HG02970 (cell line): ENCODE data around the gene CDK16.
"Not testable (repeated sequence)": the region's sequence is repeated elsewhere in the genome, so short reads cannot be mapped to it uniquely, and the experiment has no call there.

ENCODE experiments used
- ATAC-seq: cut with Tn5 transposase; IDR thresholded peaks from one replicate; pipeline ENCODE4 v1.9.1; 2021; ENCODE audit warnings: mild to moderate bottlenecking, moderate library complexity, moderate number of reproducible peaks; ENCODE audit not compliant: unreplicated experiment, low FRiP score

The CDK16 gene

GRCh38 chrX:47245156-47245555 is 26.7 kb downstream of the CDK16 start:
- ATAC-seq, result no peak

- no peak for ATAC-seq
Observed at GRCh38 chrX:47247206-47247998, 28.9 kb downstream of the CDK16 start.

DNA sequence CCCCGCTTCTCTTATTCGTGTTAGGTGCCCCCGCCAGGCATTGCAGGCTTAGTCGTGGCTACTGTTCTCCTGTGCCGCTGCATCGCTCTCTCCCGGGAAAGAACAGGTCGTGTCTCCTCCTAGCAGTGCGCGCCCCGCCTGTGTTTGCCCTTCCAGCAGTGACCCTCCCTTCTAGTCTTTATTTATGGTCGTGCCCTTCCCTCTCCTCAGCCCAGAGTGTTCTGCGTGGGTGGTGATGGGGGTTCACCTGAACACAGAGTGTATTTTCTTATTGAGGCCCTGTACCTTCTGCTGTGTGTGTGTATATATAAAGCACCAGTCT is 29.5 kb downstream of the CDK16 start:
- no peak for ATAC-seq

DNA sequence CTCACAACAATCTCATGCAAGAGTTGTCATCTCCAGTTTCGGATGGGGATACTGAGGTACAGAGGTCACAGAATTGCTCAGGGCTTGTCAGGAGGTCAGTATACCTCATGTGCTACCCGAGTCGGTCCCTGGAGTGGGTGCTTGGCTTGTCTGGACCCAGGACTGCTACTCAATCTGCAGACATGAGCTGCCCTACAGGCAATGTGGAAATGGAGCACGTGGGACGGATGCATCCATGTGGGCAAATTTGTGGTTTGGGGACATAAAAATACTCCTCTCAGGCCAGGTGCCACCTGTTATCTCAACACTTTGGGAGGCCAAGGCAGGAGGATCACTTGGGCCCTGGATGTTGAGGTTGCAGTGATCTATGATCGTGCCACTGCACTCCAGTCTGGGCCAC is 30.1 kb downstream of the CDK16 start:
- ATAC-seq, result no peak

- ATAC-seq, result no peak
Observed at GRCh38 chrX:47250017-47250347, 31.5 kb downstream of the CDK16 start.

DNA sequence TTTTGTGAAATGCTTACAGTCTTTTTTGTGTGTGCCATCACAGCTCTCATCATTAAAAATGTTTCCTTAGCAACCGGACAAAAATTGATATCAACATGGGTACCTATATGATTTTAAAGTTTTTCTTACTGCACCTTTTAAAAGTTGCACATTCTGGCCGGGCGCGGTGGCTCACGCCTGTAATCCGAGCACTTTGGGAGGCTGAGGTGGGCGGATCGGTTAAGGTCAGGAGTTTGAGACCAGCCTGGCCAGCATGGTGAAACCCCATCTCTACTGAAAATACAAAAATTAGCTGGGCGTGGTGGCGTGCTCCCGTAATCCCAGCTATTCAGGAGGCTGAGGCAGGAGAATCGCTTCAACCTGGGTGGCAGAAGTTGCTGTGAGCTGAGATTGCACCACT is 39.1 kb downstream of the CDK16 start:
- ATAC-seq, result not testable (repeated sequence)

- ATAC-seq, result no peak
Observed at GRCh38 chrX:47264483-47265173, 46.1 kb downstream of the CDK16 start.

GRCh38 chrX:47266643-47267042 is 48.2 kb downstream of the CDK16 start:
- no peak for ATAC-seq

GRCh38 chrX:47272013-47272408 is 53.5 kb downstream of the CDK16 start:
- ATAC-seq, result no peak

DNA sequence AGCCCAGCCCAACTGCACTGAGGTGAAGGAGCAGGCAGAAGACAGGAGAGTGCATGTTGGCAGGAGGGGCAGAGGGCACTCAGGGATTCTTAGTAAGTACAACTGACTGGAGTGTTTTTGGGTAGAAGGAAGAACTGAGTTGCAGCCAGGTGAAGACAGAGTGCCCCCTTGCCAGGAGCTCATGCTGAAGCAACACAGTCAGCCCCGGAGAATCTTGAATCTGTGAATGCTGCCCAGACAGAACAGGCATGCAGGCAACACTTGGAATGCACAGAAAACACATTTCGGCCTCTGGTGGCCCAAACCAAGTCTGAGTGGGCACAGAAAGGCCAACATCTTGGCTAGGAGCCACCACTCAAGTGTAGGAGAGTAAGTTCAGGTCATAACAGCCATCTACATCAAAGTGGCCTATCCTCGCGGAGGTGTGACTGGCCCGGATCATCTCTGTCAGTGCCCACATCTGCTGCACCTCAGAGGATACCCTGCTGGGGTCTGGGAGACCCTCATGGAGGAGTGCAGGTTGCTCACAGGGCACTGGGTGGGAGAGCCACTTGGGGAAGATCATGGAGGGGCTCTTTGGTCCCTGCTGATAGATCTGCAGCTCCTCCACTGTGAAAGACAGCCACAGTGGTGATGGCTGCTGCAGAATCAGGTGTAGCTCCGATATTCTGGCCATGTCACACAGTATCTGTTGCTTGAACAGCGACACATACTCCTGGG is 54.7 kb downstream of the CDK16 start:
- ATAC-seq, result no peak

- ATAC-seq, result no peak
Observed at GRCh38 chrX:47278691-47279090, 60.2 kb downstream of the CDK16 start.
